Karpas-422 (cell line): Measurements from ENCODE around the gene C7orf25. TPM values are rescaled to one million over a fixed set of nuclear protein-coding genes. Genes with fewer than 3 reads are reported as not detected.
A peak's percentile ranks its signal among the peaks of the same experiment; 100 is the strongest.

Source experiments
- DNase-seq: peaks from one replicate; pipeline ENCODE4 v3.0.0-alpha.2; 2015
- H2AFZ ChIP-seq: fragments of 200-600 bp; sonication (generic); 2 replicates; pipeline ENCODE4 v1.6.1; 2014; ENCODE audit warnings: antibody characterized with exemption, low read length, mixed read lengths
- H3K27ac ChIP-seq: fragments of 200-600 bp; sonication (generic); 2 replicates; pipeline ENCODE4 v1.5.1; 2014; ENCODE audit warnings: mild to moderate bottlenecking, low read length, moderate library complexity
- H3K27me3 ChIP-seq: fragments of 200-600 bp; sonication (generic); 2 replicates; pipeline ENCODE4 v1.6.1; 2014; ENCODE audit warnings: low read length, mixed read lengths
- H3K36me3 ChIP-seq: fragments of 200-600 bp; sonication (generic); 2 replicates; pipeline ENCODE4 v1.6.1; 2014; ENCODE audit warnings: low read length, mixed read lengths; ENCODE audit not compliant: insufficient read depth
- H3K4me1 ChIP-seq: fragments of 200-600 bp; sonication (generic); 2 replicates; pipeline ENCODE4 v1.6.1; 2014; ENCODE audit warnings: mild to moderate bottlenecking, low read length, mixed read lengths
- H3K4me2 ChIP-seq: fragments of 200-600 bp; sonication (generic); 2 replicates; pipeline ENCODE4 v1.6.1; 2014; ENCODE audit warnings: low read length, low read depth, mild to moderate bottlenecking; ENCODE audit not compliant: poor library complexity, severe bottlenecking
- H3K4me3 ChIP-seq: fragments of 200-600 bp; sonication (generic); 2 replicates; pipeline ENCODE4 v1.5.1; 2014; ENCODE audit warnings: mild to moderate bottlenecking, antibody characterized with exemption, low read length, mixed read lengths
- H3K79me2 ChIP-seq: fragments of 200-600 bp; sonication (generic); 2 replicates; pipeline ENCODE4 v1.6.1; 2014; ENCODE audit warnings: mild to moderate bottlenecking, low read length, mixed read lengths
- H3K9ac ChIP-seq: fragments of 200-600 bp; sonication (generic); 2 replicates; pipeline ENCODE4 v1.6.0; 2014; ENCODE audit warnings: low read length
- H3K9me2 ChIP-seq: fragments of 200-600 bp; sonication (generic), shearing (Covaris generic); replicated peaks from 2 replicates; pipeline ENCODE4 v1.6.0; 2014; ENCODE audit warnings: mild to moderate bottlenecking, low read length, moderate library complexity; ENCODE audit not compliant: insufficient read depth
- H3K9me3 ChIP-seq: fragments of 300-700, 200-600 bp; sonication (generic); 2 replicates; pipeline ENCODE4 v1.6.1; 2014; ENCODE audit warnings: low read length, mixed read lengths
- H4K20me1 ChIP-seq: fragments of 200-600 bp; sonication (generic); 2 replicates; pipeline ENCODE4 v1.6.1; 2014; ENCODE audit warnings: mild to moderate bottlenecking, antibody characterized with exemption, low read length, low read depth; ENCODE audit not compliant: insufficient read depth
- total RNA-seq: library from RNA; depleted of rRNA; stranded (reverse); fragments of >200 nt; shearing (Covaris generic); gene quantifications from 2 replicates; pipeline ENCODE4 v1.2.3, GENCODE V29; 2014; ENCODE audit warnings: low replicate concordance

C7orf25 gene
- total RNA-seq, 1 experiment from 2014 or later, result 1.8 TPM

- no peak for DNase-seq
- Histone ChIP-seq H3K9ac (no peak overlapping the region), H3K36me3 (peaks cover 58% of the 10 kb centered on the region), H3K9me3 (no peaks in the 10 kb centered on the region), H3K79me2 (peaks cover 87% of the 10 kb centered on the region), H3K27ac (peak overlapping the region; percentile 58), H3K9me2 (no peaks in the 10 kb centered on the region), H4K20me1 (peaks cover 2% of the 10 kb centered on the region; the same call in 1 of the 2 replicates), H2AFZ (no peak overlapping the region), H3K4me1 (peaks cover 61% of the 10 kb centered on the region), H3K4me2 (peak overlapping the region; percentile 7), H3K4me3 (no peak overlapping the region), H3K27me3 (no peaks in the 10 kb centered on the region)
These were observed 13.8 kb upstream of the C7orf25 start for GRCh38 chr7:42925630-42926029.

DNA sequence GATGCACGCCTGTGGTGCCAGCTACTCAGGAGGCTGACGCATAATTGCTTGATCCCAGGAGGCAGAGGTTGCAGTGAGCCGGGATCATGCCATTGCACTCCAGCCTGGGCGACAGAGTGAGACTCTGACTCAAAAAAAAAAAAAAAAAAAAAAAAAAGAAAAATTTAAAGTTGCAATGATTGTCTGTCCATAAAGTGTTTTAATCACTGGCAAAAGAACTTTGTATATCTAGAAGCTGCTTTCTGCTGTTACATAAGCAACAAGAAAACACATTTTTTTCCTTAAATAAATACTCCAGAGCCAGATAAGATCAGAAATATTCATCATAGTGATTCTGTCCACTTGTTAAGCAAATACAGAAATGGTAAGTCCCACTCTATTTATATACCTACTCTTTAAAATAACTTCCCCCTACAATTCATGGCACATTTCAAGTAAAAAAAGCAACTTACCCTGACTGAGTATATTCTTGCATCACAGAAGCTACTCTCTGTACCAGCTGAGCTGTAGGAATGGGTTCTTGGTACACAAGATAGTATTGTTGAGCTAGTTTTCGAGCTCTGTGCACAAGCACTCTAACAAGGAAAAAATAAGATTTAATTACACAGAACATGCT, 12.5 kb upstream of the C7orf25 start:
- Histone ChIP-seq H3K4me1 (peaks cover 48% of the 10 kb centered on the region), H3K9me2 (no peaks in the 10 kb centered on the region), H3K9ac (no peak overlapping the region), H3K36me3 (peaks cover 71% of the 10 kb centered on the region), H3K27ac (peak overlapping the region; percentile 58), H3K79me2 (peaks cover 80% of the 10 kb centered on the region), H3K4me2 (peak overlapping the region; percentile 7), H3K27me3 (no peaks in the 10 kb centered on the region), H4K20me1 (no peaks in the 10 kb centered on the region), H3K4me3 (no peak overlapping the region), H2AFZ (no peak overlapping the region), H3K9me3 (no peaks in the 10 kb centered on the region)
- no peak for DNase-seq

- H3K4me3 ChIP-seq, result no peak overlapping the region
- peaks cover 58% of the 10 kb centered on the region for H3K79me2 ChIP-seq
- no peak overlapping the region for H2AFZ ChIP-seq
- H3K27ac ChIP-seq, result no peak overlapping the region
- H3K9me3 ChIP-seq, result no peaks in the 10 kb centered on the region
- H3K9ac ChIP-seq, result no peak overlapping the region
- no peaks in the 10 kb centered on the region for H3K9me2 ChIP-seq
- peaks cover 30% of the 10 kb centered on the region for H3K4me1 ChIP-seq
- no peak for DNase-seq
- no peak overlapping the region for H3K4me2 ChIP-seq
- peaks cover 72% of the 10 kb centered on the region for H3K36me3 ChIP-seq
- H4K20me1 ChIP-seq, result no peaks in the 10 kb centered on the region
- no peaks in the 10 kb centered on the region for H3K27me3 ChIP-seq
These were observed 10.3 kb upstream of the C7orf25 start for GRCh38 chr7:42922017-42922753.

DNA sequence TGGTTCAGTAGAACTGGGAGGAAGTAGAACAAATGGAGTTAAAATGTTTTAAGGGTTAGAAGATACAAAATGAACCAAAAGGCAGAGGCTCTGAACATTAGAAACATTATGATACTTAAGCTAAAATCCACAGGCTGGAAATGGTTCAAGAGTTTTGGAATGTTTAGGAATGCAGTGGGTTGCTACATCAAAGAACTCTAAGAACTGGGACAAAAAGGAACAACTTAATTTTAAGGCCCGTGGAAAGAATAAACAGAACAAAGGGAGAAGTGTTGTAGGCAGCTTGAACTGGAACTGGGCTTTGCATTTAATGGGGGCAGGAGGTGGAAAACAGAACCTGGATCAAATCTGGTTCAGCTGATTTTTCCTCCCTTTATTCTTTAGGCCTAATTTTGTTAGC, 3.5 kb upstream of the C7orf25 start:
- peak overlapping the region; percentile 33 for H3K4me2 ChIP-seq
- H3K9me3 ChIP-seq, result no peaks in the 10 kb centered on the region
- H3K79me2 ChIP-seq, result peaks cover 12% of the 10 kb centered on the region; the same call in 1 of the 2 replicates
- no peak overlapping the region for H2AFZ ChIP-seq
- peak overlapping the region; percentile 81 for H3K27ac ChIP-seq
- peak overlapping the region; percentile 0; the same call in 1 of the 2 replicates for H3K4me3 ChIP-seq
- H3K27me3 ChIP-seq, result no peaks in the 10 kb centered on the region
- peaks cover 30% of the 10 kb centered on the region for H3K36me3 ChIP-seq
- no peaks in the 10 kb centered on the region for H3K9me2 ChIP-seq
- H4K20me1 ChIP-seq, result no peaks in the 10 kb centered on the region; the same call in 1 of the 2 replicates
- H3K4me1 ChIP-seq, result peaks cover 41% of the 10 kb centered on the region
- no peak overlapping the region; the same call in 1 of the 2 replicates for H3K9ac ChIP-seq
- no peak for DNase-seq

DNA sequence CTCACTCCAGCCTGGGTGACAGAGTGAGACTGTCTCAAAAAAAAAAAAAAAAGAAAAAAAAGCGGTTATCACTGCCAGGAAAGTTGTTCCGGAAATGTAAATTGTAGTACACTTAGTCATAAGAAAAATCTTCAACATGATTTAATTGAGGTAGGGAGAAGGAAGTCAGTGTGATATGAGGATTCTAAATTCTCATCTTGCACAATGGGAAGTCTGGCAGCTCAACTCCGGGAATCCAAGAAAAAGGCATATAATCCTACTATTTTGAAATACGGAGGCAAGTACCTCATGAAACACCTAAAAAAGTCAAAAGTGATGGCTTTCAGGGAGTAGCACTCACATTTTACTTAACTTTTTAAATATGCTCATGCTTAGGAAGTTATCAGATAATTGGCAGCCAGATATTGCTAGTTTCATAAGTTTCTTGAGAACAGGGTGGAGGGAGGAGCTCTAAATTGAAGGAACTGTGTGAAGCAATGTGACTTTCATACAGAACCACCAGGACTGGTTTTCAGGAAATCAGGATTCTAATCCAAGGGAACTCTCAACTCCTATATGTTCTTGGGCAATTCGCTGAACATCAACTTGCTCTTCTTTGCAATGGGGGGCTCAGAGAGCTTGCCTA, 2.7 kb upstream of the C7orf25 start:
- Histone ChIP-seq H3K27me3 (no peaks in the 10 kb centered on the region), H3K4me1 (peaks cover 41% of the 10 kb centered on the region), H3K36me3 (peaks cover 22% of the 10 kb centered on the region), H3K9me2 (no peaks in the 10 kb centered on the region), H3K79me2 (peaks cover 7% of the 10 kb centered on the region; the same call in 1 of the 2 replicates), H4K20me1 (no peaks in the 10 kb centered on the region; the same call in 1 of the 2 replicates), H3K4me3 (no peak overlapping the region), H3K9ac (no peak overlapping the region), H3K4me2 (no peak overlapping the region), H2AFZ (no peak overlapping the region), H3K9me3 (no peaks in the 10 kb centered on the region), H3K27ac (peak overlapping the region; percentile 81)
- DNase-seq, result no peak

- H3K4me1 ChIP-seq, result peaks cover 41% of the 10 kb centered on the region
- no peak overlapping the region for H3K4me3 ChIP-seq
- peak overlapping the region; percentile 41 for H3K27ac ChIP-seq
- no peak for DNase-seq
- H3K36me3 ChIP-seq, result peaks cover 17% of the 10 kb centered on the region
- H3K27me3 ChIP-seq, result no peaks in the 10 kb centered on the region
- H3K9me3 ChIP-seq, result no peaks in the 10 kb centered on the region
- H3K9me2 ChIP-seq, result no peaks in the 10 kb centered on the region
- no peak overlapping the region for H2AFZ ChIP-seq
- H3K9ac ChIP-seq, result no peak overlapping the region
- no peaks in the 10 kb centered on the region; the same call in 1 of the 2 replicates for H4K20me1 ChIP-seq
- H3K4me2 ChIP-seq, result no peak overlapping the region
- H3K79me2 ChIP-seq, result peaks cover 6% of the 10 kb centered on the region; the same call in 1 of the 2 replicates
These were observed 2.1 kb upstream of the C7orf25 start for GRCh38 chr7:42914009-42914408.

- no peak overlapping the region for H3K9ac ChIP-seq
- no peak overlapping the region for H3K4me3 ChIP-seq
- H3K27me3 ChIP-seq, result no peaks in the 10 kb centered on the region
- H4K20me1 ChIP-seq, result no peaks in the 10 kb centered on the region; the same call in 1 of the 2 replicates
- no peak overlapping the region for H3K4me2 ChIP-seq
- H3K9me3 ChIP-seq, result no peaks in the 10 kb centered on the region
- peaks cover 41% of the 10 kb centered on the region for H3K4me1 ChIP-seq
- H3K36me3 ChIP-seq, result peaks cover 17% of the 10 kb centered on the region
- H3K79me2 ChIP-seq, result peaks cover 6% of the 10 kb centered on the region; the same call in 1 of the 2 replicates
- no peak overlapping the region for H2AFZ ChIP-seq
- no peak for DNase-seq
- H3K27ac ChIP-seq, result peak overlapping the region; percentile 41
- H3K9me2 ChIP-seq, result no peaks in the 10 kb centered on the region
These were observed 1.7 kb upstream of the C7orf25 start for GRCh38 chr7:42913591-42913990.

- Histone ChIP-seq H3K9me2 (no peaks in the 10 kb centered on the region), H3K27me3 (no peaks in the 10 kb centered on the region), H3K4me3 (no peak overlapping the region), H3K4me2 (peak overlapping the region; percentile 91), H3K79me2 (peaks cover 6% of the 10 kb centered on the region; the same call in 1 of the 2 replicates), H3K9ac (no peak overlapping the region), H3K27ac (no peak overlapping the region), H4K20me1 (no peaks in the 10 kb centered on the region; the same call in 1 of the 2 replicates), H3K36me3 (no peaks in the 10 kb centered on the region), H2AFZ (no peak overlapping the region), H3K4me1 (peaks cover 22% of the 10 kb centered on the region), H3K9me3 (no peaks in the 10 kb centered on the region)
- no peak for DNase-seq
These were observed 1.6 kb downstream of the C7orf25 start for GRCh38 chr7:42910306-42910705.
